Calu3 (cell line): Measurements from ENCODE around the gene ASB13. TPM values are rescaled to one million over a fixed set of nuclear protein-coding genes. Genes with fewer than 3 reads are reported as not detected.

Source experiments
- BruUV-seq: library from RNA; stranded (reverse); fragments of 400-500 nt; replicated peaks from 2 replicates; lab custom pipeline; 2021; lab: Mats Ljungman, UMichigan
- CTCF ChIA-PET: fragments of 300-600 bp; sonication (Branson Sonifier 250); formaldehyde crosslinking; loops from one replicate; lab custom pipeline; 2022; ENCODE audit warnings: antibody characterized with exemption; lab: Charles Lee
- DNase-seq: peaks from one replicate; pipeline ENCODE4 v3.0.0; 2022
- H3K27ac Mint-ChIP-seq: one replicate; pipeline ENCODE4 v1.8.0; 2022; ENCODE audit warnings: mixed read lengths; ENCODE audit not compliant: unreplicated experiment
- H3K27me3 Mint-ChIP-seq: one replicate; pipeline ENCODE4 v1.8.0; 2022; ENCODE audit warnings: mixed read lengths; ENCODE audit not compliant: unreplicated experiment
- H3K36me3 Mint-ChIP-seq: one replicate; pipeline ENCODE4 v1.8.0; 2022; ENCODE audit warnings: mild to moderate bottlenecking, moderate library complexity, mixed read lengths; ENCODE audit not compliant: insufficient read depth, unreplicated experiment
- H3K4me1 Mint-ChIP-seq: one replicate; pipeline ENCODE4 v1.8.0; 2022; ENCODE audit warnings: mild to moderate bottlenecking, low read depth, mixed read lengths; ENCODE audit not compliant: unreplicated experiment
- H3K4me3 Mint-ChIP-seq: one replicate; pipeline ENCODE4 v1.8.0; 2022; ENCODE audit warnings: mild to moderate bottlenecking, low read depth, moderate library complexity, mixed read lengths; ENCODE audit not compliant: unreplicated experiment
- H3K9me3 Mint-ChIP-seq: one replicate; pipeline ENCODE4 v1.8.0; 2022; ENCODE audit warnings: low read depth, mixed read lengths; ENCODE audit not compliant: unreplicated experiment
- CTCF ChIP-seq: fragments of 200-600 bp; IDR thresholded peaks from one replicate; pipeline ENCODE4 v1.8.0; 2022; ENCODE audit warnings: antibody characterized with exemption; ENCODE audit not compliant: unreplicated experiment
- intact Hi-C: fragments of 100-400 bp; cut with micrococcal nuclease; formaldehyde crosslinking; loops from one replicate; pipeline ENCODE4 v1.10.0; 2022; ENCODE audit not compliant: unreplicated experiment
- total RNA-seq: library from RNA; stranded (reverse); gene quantifications from 2 replicates; pipeline ENCODE4 v1.2.3, GENCODE V29; 2022

Gene ASB13
- total RNA-seq, 1 experiment from 2014 or later, result 21.6 TPM

GRCh38 chr10:5606321-5606720 is 60.1 kb downstream of the ASB13 start:
- BruUV-seq, result no TSS peak

GRCh38 chr10:5604961-5605360 is 61.4 kb downstream of the ASB13 start:
- no peak for DNase-seq
- no TSS peak for BruUV-seq
- no peak for TF ChIP-seq CTCF
- no peak overlapping the region for H3K4me3 Mint-ChIP-seq
- H3K27ac Mint-ChIP-seq, result no peak overlapping the region
- no peaks in the 10 kb centered on the region for H3K27me3 Mint-ChIP-seq
- H3K4me1 Mint-ChIP-seq, result peaks cover 14% of the 10 kb centered on the region
- no peaks in the 10 kb centered on the region for H3K9me3 Mint-ChIP-seq
- intact Hi-C loops, result no loop called here
- CTCF ChIA-PET, result interaction anchor here (0.5 kb wide), 1 partner anchor 23 kb away, joined by 6 read pairs; no protein-coding TSS in a partner anchor
- no peaks in the 10 kb centered on the region for H3K36me3 Mint-ChIP-seq

More at GRCh38 chr10:5606321-5606720, 60.1 kb downstream of the ASB13 start:
- TF ChIP-seq CTCF, result no peak
- intact Hi-C loops, result no loop called here
- CTCF ChIA-PET, result no interaction called here
- Mint-ChIP-seq H3K9me3 (no peaks in the 10 kb centered on the region), H3K4me3 (no peak overlapping the region), H3K36me3 (no peaks in the 10 kb centered on the region), H3K27me3 (no peaks in the 10 kb centered on the region), H3K27ac (no peak overlapping the region), H3K4me1 (peaks cover 26% of the 10 kb centered on the region)
- DNase-seq, result no peak

- no TSS peak for BruUV-seq
- Mint-ChIP-seq H3K9me3 (no peaks in the 10 kb centered on the region), H3K4me1 (peaks cover 8% of the 10 kb centered on the region), H3K27ac (no peak overlapping the region), H3K27me3 (no peaks in the 10 kb centered on the region), H3K36me3 (no peaks in the 10 kb centered on the region), H3K4me3 (no peak overlapping the region)
- DNase-seq, result no peak
- TF ChIP-seq CTCF, result no peak
- CTCF ChIA-PET, result no interaction called here
- intact Hi-C loops, result no loop called here
Observed at GRCh38 chr10:5604236-5604925, 62.0 kb downstream of the ASB13 start.

- H3K27ac Mint-ChIP-seq, result no peak overlapping the region
- intact Hi-C loops, result no loop called here
- no TSS peak for BruUV-seq
- H3K27me3 Mint-ChIP-seq, result no peaks in the 10 kb centered on the region
- TF ChIP-seq CTCF, result no peak
- CTCF ChIA-PET, result interaction anchor here (0.7 kb wide), 1 partner anchor 10 kb away, joined by 3 read pairs; no protein-coding TSS in a partner anchor
- H3K4me1 Mint-ChIP-seq, result peaks cover 7% of the 10 kb centered on the region
- no peak for DNase-seq
- no peak overlapping the region for H3K4me3 Mint-ChIP-seq
- H3K9me3 Mint-ChIP-seq, result no peaks in the 10 kb centered on the region
- H3K36me3 Mint-ChIP-seq, result no peaks in the 10 kb centered on the region
Observed at GRCh38 chr10:5603848-5604170, 62.6 kb downstream of the ASB13 start.
